Mesothelial cell of epicardium (in vitro differentiated cells): ENCODE measurements around the gene SLC25A22. TPM values are rescaled to one million over a fixed set of nuclear protein-coding genes. Genes with fewer than 3 reads are reported as not detected.

Experiments used
- DNase-seq, 2 experiments: peaks; one replicate each; pipeline ENCODE4 v3.0.0; 2021; ENCODE audit warnings: low spot score in 2 of 2; ENCODE audit not compliant: unreplicated experiment in 2 of 2
- H3K27ac Mint-ChIP-seq: 2 replicates; pipeline ENCODE4 v1.8.0; 2021; ENCODE audit warnings: mixed read lengths
- H3K27me3 Mint-ChIP-seq: 2 replicates; pipeline ENCODE4 v1.8.0; 2021; ENCODE audit warnings: low read depth, mixed read lengths
- H3K36me3 Mint-ChIP-seq: 2 replicates; pipeline ENCODE4 v1.8.0; 2021; ENCODE audit warnings: mixed read lengths
- H3K4me1 Mint-ChIP-seq: 2 replicates; pipeline ENCODE4 v1.8.0; 2021; ENCODE audit warnings: mixed read lengths
- H3K4me3 Mint-ChIP-seq: 2 replicates; pipeline ENCODE4 v1.8.0; 2021; ENCODE audit warnings: mild to moderate bottlenecking, moderate library complexity, mixed read lengths
- H3K9me3 Mint-ChIP-seq: 2 replicates; pipeline ENCODE4 v1.8.0; 2021; ENCODE audit warnings: mixed read lengths
- CTCF ChIP-seq: fragments of 200-600 bp; sonication (generic); IDR thresholded peaks from one replicate; pipeline ENCODE4 v1.5.0; 2021; ENCODE audit warnings: antibody characterized with exemption; ENCODE audit not compliant: unreplicated experiment
- total RNA-seq: library from RNA; stranded (reverse); gene quantifications from 3 replicates; pipeline ENCODE4 v1.2.1, GENCODE V29; 2021

Gene SLC25A22
- total RNA-seq, 1 donor from 2014 or later, result 34.3 TPM

- Mint-ChIP-seq H3K27ac (peak overlapping the region; percentile 87), H3K4me1 (peaks cover 45% of the 10 kb centered on the region)
Measured at GRCh38 chr11:843818-844692, 46.0 kb upstream of the SLC25A22 start.

GRCh38 chr11:843086-843734 lies 45.1 kb upstream of the SLC25A22 start:
- TF ChIP-seq CTCF, result no peak
- Mint-ChIP-seq H3K4me3 (peak overlapping the region; percentile 75), H3K27me3 (no peaks in the 10 kb centered on the region), H3K9me3 (no peaks in the 10 kb centered on the region), H3K4me1 (peaks cover 40% of the 10 kb centered on the region), H3K36me3 (no peaks in the 10 kb centered on the region), H3K27ac (peak overlapping the region; percentile 87)
- DNase-seq, result no peak

More at GRCh38 chr11:843818-844692, 46.0 kb upstream of the SLC25A22 start:
- Mint-ChIP-seq H3K4me3 (peak overlapping the region; percentile 75), H3K9me3 (no peaks in the 10 kb centered on the region), H3K36me3 (no peaks in the 10 kb centered on the region), H3K27me3 (no peaks in the 10 kb centered on the region)
- TF ChIP-seq CTCF, result no peak
- DNase-seq, result peak in 1 of 2 experiments; percentile 74

DNA sequence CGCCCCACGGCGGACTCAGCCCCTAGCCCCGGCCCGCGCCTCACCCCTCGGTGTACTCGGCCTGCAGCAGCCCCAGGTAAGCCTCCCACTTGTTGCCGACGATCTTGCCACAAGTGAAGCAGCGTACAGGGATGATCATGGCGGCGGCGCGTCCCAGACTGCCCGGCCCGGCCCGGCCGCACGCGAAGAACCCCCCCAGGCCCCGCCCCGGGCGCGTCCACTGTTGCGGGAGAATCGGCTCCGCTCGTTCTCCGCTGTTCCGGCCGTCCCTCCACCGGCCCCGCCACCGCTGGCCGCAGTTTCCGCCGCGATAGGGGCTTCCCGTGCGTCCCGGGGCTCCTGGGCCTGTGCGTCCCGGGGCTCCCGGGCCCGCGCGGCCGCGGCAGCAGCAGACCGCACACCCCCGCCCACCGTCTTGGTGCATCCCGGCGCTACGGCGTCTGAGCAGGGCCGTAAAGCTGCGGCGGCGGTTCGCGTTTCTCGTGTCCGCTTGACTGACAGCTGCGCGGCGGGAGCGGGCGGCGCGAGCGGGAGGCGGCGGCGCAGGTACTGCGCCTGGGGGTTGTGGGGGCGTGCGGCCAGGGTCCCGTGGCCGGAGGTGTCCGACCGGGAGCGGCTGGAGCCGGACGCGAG lies 44.4 kb upstream of the SLC25A22 start, which contains the start of the genes POLR2L and TSPAN4:
Gene POLR2L (minus strand): TSS at position 160 of the 633 bp plus-strand sequence. CDS start 21 bp downstream, at position 139.
Gene TSPAN4 (plus strand): TSS at position 483 of the 633 bp plus-strand sequence. CDS start 7,453 bp downstream, outside the sequence.
- TF ChIP-seq CTCF, result no peak
- Mint-ChIP-seq H3K4me3 (peak within 1 kb of the TSS; percentile 83), H3K27ac (peak within 1 kb of the TSS; percentile 90), H3K36me3 (no peaks in the 10 kb centered on the region), H3K27me3 (no peaks in the 10 kb centered on the region), H3K9me3 (no peaks in the 10 kb centered on the region), H3K4me1 (peaks cover 40% of the 10 kb centered on the region)
- peak; percentile 83 to 90 for DNase-seq

GRCh38 chr11:841981-842369 lies 43.9 kb upstream of the SLC25A22 start:
- TF ChIP-seq CTCF, result no peak
- Mint-ChIP-seq H3K27me3 (no peaks in the 10 kb centered on the region), H3K27ac (peak overlapping the region; percentile 90), H3K36me3 (no peaks in the 10 kb centered on the region), H3K4me1 (peaks cover 40% of the 10 kb centered on the region), H3K4me3 (peak overlapping the region; percentile 83), H3K9me3 (no peaks in the 10 kb centered on the region)
- DNase-seq, result no peak

- DNase-seq, result no peak
- H3K4me1 Mint-ChIP-seq, result peaks cover 27% of the 10 kb centered on the region
- H3K27ac Mint-ChIP-seq, result no peak overlapping the region
Measured at GRCh38 chr11:839875-840617, 42.0 kb upstream of the SLC25A22 start.

More at GRCh38 chr11:839875-840617, 42.0 kb upstream of the SLC25A22 start:
- Mint-ChIP-seq H3K27me3 (no peaks in the 10 kb centered on the region), H3K4me3 (peak overlapping the region; percentile 83), H3K36me3 (no peaks in the 10 kb centered on the region), H3K9me3 (no peaks in the 10 kb centered on the region)
- no peak for TF ChIP-seq CTCF
